Measurements from ENCODE around the gene RPS16.

The RPS16 gene

GRCh38 chr19:39401549-39402345 is 34.0 kb downstream of the RPS16 start:
- Histone ChIP-seq H3K36me3 (ENCODE audit: control insufficient read depth, low read depth, low read length) (no peaks in the 10 kb centered on the region), H3K4me1 (ENCODE audit: control insufficient read depth, low read depth, low read length) (peaks cover 29% of the 10 kb centered on the region), H3K27me3 (ENCODE audit: control insufficient read depth, insufficient read depth, low read length) (peaks cover 5% of the 10 kb centered on the region), H3K4me3 (ENCODE audit: low read length) (peak overlapping the region; percentile 66), H3K9ac (ENCODE audit: low read length) (peak overlapping the region; percentile 73), H3K9me3 (ENCODE audit: control insufficient read depth, low read depth, low read length) (no peaks in the 10 kb centered on the region), H3K27ac (ENCODE audit: low read length) (peak overlapping the region; percentile 14)

GRCh38 chr19:39401070-39401548 is 34.6 kb downstream of the RPS16 start:
- Histone ChIP-seq H3K9ac (ENCODE audit: low read length) (no peak overlapping the region), H3K36me3 (ENCODE audit: control insufficient read depth, low read depth, low read length) (no peaks in the 10 kb centered on the region), H3K4me3 (ENCODE audit: low read length) (no peak overlapping the region), H3K27ac (ENCODE audit: low read length) (no peak overlapping the region), H3K9me3 (ENCODE audit: control insufficient read depth, low read depth, low read length) (no peaks in the 10 kb centered on the region), H3K4me1 (ENCODE audit: control insufficient read depth, low read depth, low read length) (peaks cover 27% of the 10 kb centered on the region), H3K27me3 (ENCODE audit: control insufficient read depth, insufficient read depth, low read length) (peaks cover 5% of the 10 kb centered on the region)

- no peak overlapping the region for H3K9ac ChIP-seq (ENCODE audit: low read length)
Observed at GRCh38 chr19:39400061-39400460, 35.7 kb downstream of the RPS16 start.

GRCh38 chr19:39399668-39400050 is 36.1 kb downstream of the RPS16 start:
- Histone ChIP-seq H3K4me1 (ENCODE audit: control insufficient read depth, low read depth, low read length) (peaks cover 18% of the 10 kb centered on the region), H3K4me3 (ENCODE audit: low read length) (no peak overlapping the region), H3K9ac (ENCODE audit: low read length) (no peak overlapping the region), H3K9me3 (ENCODE audit: control insufficient read depth, low read depth, low read length) (no peaks in the 10 kb centered on the region), H3K36me3 (ENCODE audit: control insufficient read depth, low read depth, low read length) (peaks cover 6% of the 10 kb centered on the region), H3K27ac (ENCODE audit: low read length) (no peak overlapping the region), H3K27me3 (ENCODE audit: control insufficient read depth, insufficient read depth, low read length) (no peaks in the 10 kb centered on the region)

More at GRCh38 chr19:39400061-39400460, 35.7 kb downstream of the RPS16 start:
- Histone ChIP-seq H3K9me3 (ENCODE audit: control insufficient read depth, low read depth, low read length) (no peaks in the 10 kb centered on the region), H3K27ac (ENCODE audit: low read length) (no peak overlapping the region), H3K36me3 (ENCODE audit: control insufficient read depth, low read depth, low read length) (peaks cover 4% of the 10 kb centered on the region), H3K27me3 (ENCODE audit: control insufficient read depth, insufficient read depth, low read length) (no peaks in the 10 kb centered on the region), H3K4me1 (ENCODE audit: control insufficient read depth, low read depth, low read length) (peaks cover 18% of the 10 kb centered on the region), H3K4me3 (ENCODE audit: low read length) (no peak overlapping the region)

GRCh38 chr19:39398297-39398864 is 37.4 kb downstream of the RPS16 start:
- H3K4me3 ChIP-seq (ENCODE audit: low read length): no peak overlapping the region
- no peaks in the 10 kb centered on the region for H3K27me3 ChIP-seq (ENCODE audit: control insufficient read depth, insufficient read depth, low read length)
- peaks cover 13% of the 10 kb centered on the region for H3K36me3 ChIP-seq (ENCODE audit: control insufficient read depth, low read depth, low read length)
- no peak overlapping the region for H3K27ac ChIP-seq (ENCODE audit: low read length)
- no peak overlapping the region for H3K9ac ChIP-seq (ENCODE audit: low read length)
- H3K4me1 ChIP-seq (ENCODE audit: control insufficient read depth, low read depth, low read length): peaks cover 14% of the 10 kb centered on the region
- no peaks in the 10 kb centered on the region for H3K9me3 ChIP-seq (ENCODE audit: control insufficient read depth, low read depth, low read length)

GRCh38 chr19:39397360-39398296 is 38.1 kb downstream of the RPS16 start:
- Histone ChIP-seq H3K4me3 (ENCODE audit: low read length) (no peak overlapping the region), H3K9me3 (ENCODE audit: control insufficient read depth, low read depth, low read length) (no peaks in the 10 kb centered on the region), H3K36me3 (ENCODE audit: control insufficient read depth, low read depth, low read length) (peaks cover 13% of the 10 kb centered on the region), H3K27me3 (ENCODE audit: control insufficient read depth, insufficient read depth, low read length) (no peaks in the 10 kb centered on the region), H3K27ac (ENCODE audit: low read length) (no peak overlapping the region), H3K4me1 (ENCODE audit: control insufficient read depth, low read depth, low read length) (peaks cover 14% of the 10 kb centered on the region), H3K9ac (ENCODE audit: low read length) (no peak overlapping the region)

- H3K4me3 ChIP-seq (ENCODE audit: low read length): peak within 1 kb of the TSS; percentile 88
- peak within 1 kb of the TSS; percentile 83 for H3K9ac ChIP-seq (ENCODE audit: low read length)
- no peaks in the 10 kb centered on the region for H3K27me3 ChIP-seq (ENCODE audit: control insufficient read depth, insufficient read depth, low read length)
- H3K9me3 ChIP-seq (ENCODE audit: control insufficient read depth, low read depth, low read length): no peaks in the 10 kb centered on the region
- H3K4me1 ChIP-seq (ENCODE audit: control insufficient read depth, low read depth, low read length): peaks cover 4% of the 10 kb centered on the region
- H3K36me3 ChIP-seq (ENCODE audit: control insufficient read depth, low read depth, low read length): peaks cover 41% of the 10 kb centered on the region
- H3K27ac ChIP-seq (ENCODE audit: low read length): peak within 1 kb of the TSS; percentile 86
Observed at GRCh38 chr19:39390751-39391437, 44.9 kb downstream of the RPS16 start, which contains the start of the genes MED29 and PAF1. MED29 (plus strand) TSS chr19:39391378; CDS start chr19:39391423, 45 bp downstream. PAF1 (minus strand) TSS chr19:39391106; CDS start chr19:39390864, 242 bp downstream.

GRCh38 chr19:39390451-39390750 is 45.3 kb downstream of the RPS16 start:
- Histone ChIP-seq H3K4me3 (ENCODE audit: low read length) (peak overlapping the region; percentile 88), H3K9ac (ENCODE audit: low read length) (peak overlapping the region; percentile 83), H3K27ac (ENCODE audit: low read length) (peak overlapping the region; percentile 26), H3K9me3 (ENCODE audit: control insufficient read depth, low read depth, low read length) (no peaks in the 10 kb centered on the region), H3K27me3 (ENCODE audit: control insufficient read depth, insufficient read depth, low read length) (no peaks in the 10 kb centered on the region), H3K4me1 (ENCODE audit: control insufficient read depth, low read depth, low read length) (peaks cover 4% of the 10 kb centered on the region), H3K36me3 (ENCODE audit: control insufficient read depth, low read depth, low read length) (peaks cover 45% of the 10 kb centered on the region)

GRCh38 chr19:39389631-39390414 is 45.9 kb downstream of the RPS16 start:
- peak overlapping the region; percentile 88 for H3K4me3 ChIP-seq (ENCODE audit: low read length)
- peak overlapping the region; percentile 83 for H3K9ac ChIP-seq (ENCODE audit: low read length)
- peak overlapping the region; percentile 26 for H3K27ac ChIP-seq (ENCODE audit: low read length)
- no peaks in the 10 kb centered on the region for H3K27me3 ChIP-seq (ENCODE audit: control insufficient read depth, insufficient read depth, low read length)
- peaks cover 4% of the 10 kb centered on the region for H3K4me1 ChIP-seq (ENCODE audit: control insufficient read depth, low read depth, low read length)
- H3K9me3 ChIP-seq (ENCODE audit: control insufficient read depth, low read depth, low read length): no peaks in the 10 kb centered on the region
- H3K36me3 ChIP-seq (ENCODE audit: control insufficient read depth, low read depth, low read length): peaks cover 39% of the 10 kb centered on the region

GRCh38 chr19:39388657-39389056 is 47.1 kb downstream of the RPS16 start:
- Histone ChIP-seq H3K27ac (ENCODE audit: low read length) (no peak overlapping the region), H3K9me3 (ENCODE audit: control insufficient read depth, low read depth, low read length) (no peaks in the 10 kb centered on the region), H3K9ac (ENCODE audit: low read length) (no peak overlapping the region), H3K4me3 (ENCODE audit: low read length) (no peak overlapping the region), H3K4me1 (ENCODE audit: control insufficient read depth, low read depth, low read length) (peaks cover 4% of the 10 kb centered on the region), H3K27me3 (ENCODE audit: control insufficient read depth, insufficient read depth, low read length) (no peaks in the 10 kb centered on the region), H3K36me3 (ENCODE audit: control insufficient read depth, low read depth, low read length) (peaks cover 41% of the 10 kb centered on the region)
